ENCODE measurements around the gene UNC5C. TPM values are rescaled to one million over a fixed set of nuclear protein-coding genes. Genes with fewer than 3 reads are reported as not detected.

Gene UNC5C
- total RNA-seq, 1 donor from 2014 or later: 76.7 TPM

GRCh38 chr4:95533254-95533653, 15.5 kb downstream of the UNC5C start:
- H3K4me1 Mint-ChIP-seq: peaks cover 74% of the 10 kb centered on the region
- peak overlapping the region; percentile 78 for H3K27ac Mint-ChIP-seq
- DNase-seq (ENCODE audit: low spot score in 2 of 2, unreplicated experiment in 2 of 2): no peak
- no peak for TF ChIP-seq CTCF (IDR thresholded peaks at IDR 0.05; ENCODE audit: unreplicated experiment)
- no peak overlapping the region for H3K4me3 Mint-ChIP-seq
- H3K9me3 Mint-ChIP-seq: no peaks in the 10 kb centered on the region
- no peaks in the 10 kb centered on the region for H3K27me3 Mint-ChIP-seq (ENCODE audit: low read depth)
- H3K36me3 Mint-ChIP-seq: peaks cover 7% of the 10 kb centered on the region

GRCh38 chr4:95532305-95532704, 16.5 kb downstream of the UNC5C start:
- no peak overlapping the region for H3K27ac Mint-ChIP-seq
- H3K27me3 Mint-ChIP-seq (ENCODE audit: low read depth): no peaks in the 10 kb centered on the region
- no peak overlapping the region for H3K4me3 Mint-ChIP-seq
- no peaks in the 10 kb centered on the region for H3K9me3 Mint-ChIP-seq
- DNase-seq (ENCODE audit: low spot score in 2 of 2, unreplicated experiment in 2 of 2): no peak
- peaks cover 7% of the 10 kb centered on the region for H3K36me3 Mint-ChIP-seq
- peaks cover 69% of the 10 kb centered on the region for H3K4me1 Mint-ChIP-seq
- TF ChIP-seq CTCF (IDR thresholded peaks at IDR 0.05; ENCODE audit: unreplicated experiment): no peak

- H3K9me3 Mint-ChIP-seq: no peaks in the 10 kb centered on the region
- peaks cover 61% of the 10 kb centered on the region for H3K4me1 Mint-ChIP-seq
- H3K36me3 Mint-ChIP-seq: peaks cover 7% of the 10 kb centered on the region
- no peak overlapping the region for H3K4me3 Mint-ChIP-seq
- DNase-seq (ENCODE audit: low spot score in 2 of 2, unreplicated experiment in 2 of 2): no peak
- peak overlapping the region; percentile 34 for H3K27ac Mint-ChIP-seq
- no peak for TF ChIP-seq CTCF (IDR thresholded peaks at IDR 0.05; ENCODE audit: unreplicated experiment)
- H3K27me3 Mint-ChIP-seq (ENCODE audit: low read depth): no peaks in the 10 kb centered on the region
Observed at GRCh38 chr4:95531141-95531540, 17.6 kb downstream of the UNC5C start.

GRCh38 chr4:95529946-95530345, 18.8 kb downstream of the UNC5C start:
- peaks cover 66% of the 10 kb centered on the region for H3K4me1 Mint-ChIP-seq
- peak overlapping the region; percentile 48 for H3K27ac Mint-ChIP-seq
- no peak for DNase-seq (ENCODE audit: low spot score in 2 of 2, unreplicated experiment in 2 of 2)
- no peak overlapping the region for H3K4me3 Mint-ChIP-seq
- peaks cover 7% of the 10 kb centered on the region for H3K36me3 Mint-ChIP-seq
- TF ChIP-seq CTCF (IDR thresholded peaks at IDR 0.05; ENCODE audit: unreplicated experiment): no peak
- H3K9me3 Mint-ChIP-seq: no peaks in the 10 kb centered on the region
- no peaks in the 10 kb centered on the region for H3K27me3 Mint-ChIP-seq (ENCODE audit: low read depth)

GRCh38 chr4:95528388-95528948, 20.3 kb downstream of the UNC5C start:
- TF ChIP-seq CTCF (IDR thresholded peaks at IDR 0.05; ENCODE audit: unreplicated experiment): no peak
- Mint-ChIP-seq H3K27me3 (ENCODE audit: low read depth) (no peaks in the 10 kb centered on the region), H3K4me3 (peak overlapping the region; percentile 13), H3K9me3 (no peaks in the 10 kb centered on the region), H3K4me1 (peaks cover 68% of the 10 kb centered on the region), H3K36me3 (peaks cover 4% of the 10 kb centered on the region), H3K27ac (peak overlapping the region; percentile 89)
- DNase-seq (ENCODE audit: low spot score in 2 of 2, unreplicated experiment in 2 of 2): no peak

- H3K4me1 Mint-ChIP-seq: peaks cover 63% of the 10 kb centered on the region
- peaks cover 10% of the 10 kb centered on the region for H3K36me3 Mint-ChIP-seq
- no peak overlapping the region for H3K27ac Mint-ChIP-seq
- no peaks in the 10 kb centered on the region for H3K27me3 Mint-ChIP-seq (ENCODE audit: low read depth)
- H3K9me3 Mint-ChIP-seq: no peaks in the 10 kb centered on the region
- DNase-seq (ENCODE audit: low spot score in 2 of 2, unreplicated experiment in 2 of 2): no peak
- H3K4me3 Mint-ChIP-seq: no peak overlapping the region
- no peak for TF ChIP-seq CTCF (IDR thresholded peaks at IDR 0.05; ENCODE audit: unreplicated experiment)
Observed at GRCh38 chr4:95526075-95526474, 22.7 kb downstream of the UNC5C start.
